Measurements from ENCODE around the gene AKNA.

AKNA gene

DNA sequence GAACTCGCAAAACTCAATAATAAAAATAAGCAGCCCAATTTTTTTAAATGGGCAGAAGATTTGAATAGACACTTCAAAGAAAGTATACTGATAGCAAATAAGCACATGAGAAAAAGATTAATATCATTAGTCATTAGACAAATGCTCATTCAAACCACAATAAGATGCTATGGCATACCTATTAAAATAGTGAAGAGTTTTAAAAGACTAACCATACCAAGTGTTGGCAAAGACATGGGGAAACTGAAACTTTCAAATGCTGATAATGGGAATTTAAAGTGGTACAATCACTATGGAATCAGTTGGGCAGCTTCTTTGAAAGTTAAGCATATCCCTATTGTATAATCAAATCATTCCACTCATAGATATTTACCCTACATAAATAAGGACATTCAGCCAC lies 91.4 kb downstream of the AKNA start:
- no peak for DNase-seq

- no peak for DNase-seq
These were observed 93.1 kb downstream of the AKNA start for GRCh38 chr9:114294664-114295063.

GRCh38 chr9:114291886-114292590 lies 95.7 kb downstream of the AKNA start:
- DNase-seq: no peak

- peak; percentile 22 for DNase-seq
These were observed 96.7 kb downstream of the AKNA start for GRCh38 chr9:114291064-114291474.

DNA sequence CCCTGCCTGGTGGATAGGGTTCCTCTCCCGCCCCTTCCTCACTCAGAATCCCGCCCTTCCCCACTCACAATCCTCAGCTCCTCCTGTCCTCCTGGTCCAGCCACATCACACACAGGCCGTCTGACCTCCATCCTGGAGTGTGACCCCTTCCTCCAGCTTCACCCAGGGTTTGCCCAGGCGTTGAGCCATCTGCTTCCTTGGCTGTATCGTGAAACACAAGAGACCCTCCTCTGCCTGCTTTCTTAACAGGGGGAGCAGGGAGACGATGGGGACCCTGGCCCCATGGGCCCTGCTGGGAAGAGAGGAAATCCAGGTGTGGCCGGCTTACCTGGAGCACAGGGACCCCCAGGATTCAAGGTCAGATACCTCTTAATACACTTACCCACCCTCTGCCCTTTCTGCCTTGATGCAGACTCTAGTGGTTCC lies 97.2 kb downstream of the AKNA start:
- DNase-seq: no peak

DNA sequence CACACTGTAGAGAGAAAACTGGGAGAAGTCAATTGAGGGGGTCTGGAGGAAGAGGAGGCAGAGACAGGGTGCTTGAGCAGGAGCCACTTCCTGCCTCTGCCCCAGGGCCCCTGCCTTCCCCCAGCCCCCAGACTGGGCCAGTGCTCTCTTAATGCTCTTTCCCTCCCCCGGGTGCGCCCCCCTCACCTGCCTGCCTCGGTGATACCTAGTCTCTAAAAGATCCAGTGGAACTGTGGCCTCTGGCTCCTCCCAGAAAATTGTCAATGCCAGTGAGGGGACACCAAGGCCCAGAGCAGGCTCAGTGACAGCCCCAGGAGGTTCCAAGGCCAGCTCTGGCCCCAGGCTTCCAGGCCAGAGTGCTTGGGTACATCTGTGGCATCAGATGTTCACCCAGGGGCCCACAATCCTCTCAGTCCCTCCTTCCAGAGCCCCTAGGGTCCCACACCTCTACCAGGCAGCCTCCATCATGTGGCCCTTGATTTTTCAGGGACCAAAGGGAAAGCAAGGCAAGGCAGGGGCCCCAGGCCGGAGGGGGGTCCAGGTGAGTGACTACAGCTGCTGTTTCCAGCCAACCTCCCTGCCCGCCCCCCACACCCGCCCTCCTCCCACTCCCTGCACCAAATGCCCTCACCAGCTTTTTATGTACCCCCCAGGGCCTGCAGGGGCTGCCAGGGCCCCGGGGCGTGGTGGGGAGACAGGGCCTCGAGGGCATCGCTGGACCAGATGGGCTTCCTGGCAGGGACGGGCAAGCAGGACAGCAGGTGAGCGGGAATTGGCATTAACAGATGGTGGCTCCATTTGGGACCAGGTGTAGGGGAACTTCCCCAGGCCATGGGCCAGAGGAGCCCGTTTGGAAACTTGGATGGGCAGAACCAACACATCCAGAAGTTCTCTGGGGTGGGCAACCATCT lies 98.0 kb downstream of the AKNA start:
- DNase-seq: no peak

GRCh38 chr9:114289106-114289505 lies 98.7 kb downstream of the AKNA start:
- no peak for DNase-seq

DNA sequence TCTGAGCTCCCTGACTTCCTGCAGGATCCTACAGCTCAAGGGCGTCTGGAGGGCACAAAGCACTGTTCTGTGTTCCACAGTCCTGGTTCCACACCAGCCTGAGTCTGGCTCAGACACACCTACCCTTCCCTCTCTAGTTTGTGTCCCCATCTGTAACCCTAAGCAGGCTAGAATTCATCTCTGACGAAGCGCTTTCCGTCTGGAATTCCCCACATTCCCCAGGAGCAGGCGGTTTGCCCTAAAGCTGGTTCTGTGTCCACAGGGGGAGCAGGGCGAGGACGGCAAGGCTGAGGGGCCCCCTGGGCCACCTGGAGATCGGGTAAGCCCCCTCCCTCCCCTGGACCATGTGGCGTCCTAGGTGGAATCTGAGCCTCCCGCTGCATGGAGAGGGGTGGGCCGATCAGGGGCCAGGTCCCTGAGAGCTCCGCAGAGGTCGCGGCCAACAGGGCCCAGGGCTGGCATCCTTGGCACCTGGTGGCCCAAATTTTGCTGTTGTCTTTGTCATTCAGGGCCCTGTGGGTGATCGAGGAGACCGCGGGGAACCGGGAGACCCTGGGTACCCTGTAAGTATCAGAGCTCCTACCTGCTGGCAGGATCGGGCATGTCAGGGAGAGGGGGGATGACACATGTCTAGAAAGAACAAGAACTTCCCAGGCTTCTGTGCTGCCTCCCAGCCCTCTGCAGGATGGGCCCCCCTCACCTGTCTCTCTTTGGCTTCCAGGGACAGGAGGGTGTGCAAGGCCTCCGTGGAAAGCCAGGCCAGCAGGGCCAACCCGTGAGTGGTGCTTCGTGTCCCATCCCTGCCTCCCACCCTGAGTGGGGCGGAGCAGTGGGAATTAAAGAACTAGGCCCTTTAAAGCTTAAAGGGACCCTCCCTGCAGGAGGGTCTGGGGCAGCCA lies 99.3 kb downstream of the AKNA start:
- no peak for DNase-seq

- no peak for DNase-seq
These were observed 100.0 kb downstream of the AKNA start for GRCh38 chr9:114287763-114288192.

DNA sequence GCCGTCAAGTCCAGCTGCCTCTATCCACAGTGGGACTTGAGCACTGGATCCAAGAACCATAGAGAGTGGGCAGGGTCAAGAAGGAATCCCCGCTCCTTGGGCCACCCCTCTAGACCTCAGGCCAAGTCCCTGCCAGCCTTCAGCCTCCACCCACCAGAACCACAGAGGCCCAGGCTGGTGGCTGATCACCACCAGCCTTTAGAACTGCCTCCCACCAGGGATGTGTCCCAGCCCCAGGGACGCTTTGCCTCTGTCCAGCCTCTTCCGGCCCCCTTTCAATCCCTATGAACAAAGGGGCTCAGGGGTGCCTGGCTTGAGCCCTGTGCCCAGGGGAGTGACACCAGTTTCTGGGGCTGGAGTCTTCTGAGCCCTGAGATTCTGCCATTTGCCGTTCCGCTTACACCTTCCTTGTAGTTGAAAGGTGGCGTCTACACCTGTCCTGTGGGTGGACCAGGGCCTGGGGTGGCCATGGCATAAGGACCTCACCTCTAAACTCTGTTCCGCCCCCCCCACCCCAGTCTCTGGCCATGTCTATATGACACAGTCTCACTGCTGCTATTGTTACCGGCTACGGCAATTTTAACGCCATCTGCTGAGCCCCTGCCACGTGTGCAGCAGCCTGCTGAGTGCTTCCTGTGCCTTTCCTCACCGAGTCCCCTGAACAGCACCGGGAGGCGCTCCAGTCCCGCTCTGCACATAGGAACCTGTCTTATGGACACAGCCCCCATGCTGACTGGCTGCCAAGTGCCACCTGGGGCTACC lies 100.6 kb downstream of the AKNA start:
- no peak for DNase-seq

- DNase-seq: no peak
These were observed 101.6 kb downstream of the AKNA start for GRCh38 chr9:114286146-114286679.

DNA sequence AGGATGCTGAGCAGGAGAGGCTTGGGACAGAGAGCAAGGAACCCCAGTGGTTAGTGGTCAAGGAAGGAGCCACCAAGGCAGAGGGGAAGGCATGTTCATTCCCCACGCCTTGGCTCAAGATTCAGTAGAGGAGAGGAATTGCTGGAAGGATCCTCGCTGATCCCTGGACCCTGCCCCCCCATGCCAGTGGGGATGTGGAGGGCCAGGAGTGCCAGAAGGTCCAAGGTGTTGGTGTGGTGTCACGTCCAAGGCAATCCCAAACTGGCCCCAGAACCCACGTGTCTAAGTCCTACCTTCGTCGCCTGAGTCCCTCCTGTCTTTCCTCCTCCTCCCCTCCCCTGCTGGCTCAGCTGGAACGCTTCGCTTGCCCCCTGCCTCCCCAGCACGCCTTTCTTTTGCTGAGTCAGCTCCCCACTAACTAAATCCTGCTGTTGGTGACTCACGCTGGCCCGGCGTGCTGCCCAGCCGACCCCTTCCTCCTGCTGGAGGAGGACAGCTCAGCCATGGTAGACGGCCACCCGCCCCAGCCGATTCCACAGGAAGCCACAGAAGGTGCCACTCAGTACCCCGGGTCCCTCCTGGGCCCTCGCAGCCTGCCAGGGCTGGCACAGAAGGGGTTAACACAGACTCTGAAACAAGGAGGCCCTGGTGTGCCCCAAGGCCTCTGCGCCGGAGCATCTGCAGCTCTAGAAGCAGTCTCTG lies 102.5 kb downstream of the AKNA start:
- DNase-seq: no peak

DNA sequence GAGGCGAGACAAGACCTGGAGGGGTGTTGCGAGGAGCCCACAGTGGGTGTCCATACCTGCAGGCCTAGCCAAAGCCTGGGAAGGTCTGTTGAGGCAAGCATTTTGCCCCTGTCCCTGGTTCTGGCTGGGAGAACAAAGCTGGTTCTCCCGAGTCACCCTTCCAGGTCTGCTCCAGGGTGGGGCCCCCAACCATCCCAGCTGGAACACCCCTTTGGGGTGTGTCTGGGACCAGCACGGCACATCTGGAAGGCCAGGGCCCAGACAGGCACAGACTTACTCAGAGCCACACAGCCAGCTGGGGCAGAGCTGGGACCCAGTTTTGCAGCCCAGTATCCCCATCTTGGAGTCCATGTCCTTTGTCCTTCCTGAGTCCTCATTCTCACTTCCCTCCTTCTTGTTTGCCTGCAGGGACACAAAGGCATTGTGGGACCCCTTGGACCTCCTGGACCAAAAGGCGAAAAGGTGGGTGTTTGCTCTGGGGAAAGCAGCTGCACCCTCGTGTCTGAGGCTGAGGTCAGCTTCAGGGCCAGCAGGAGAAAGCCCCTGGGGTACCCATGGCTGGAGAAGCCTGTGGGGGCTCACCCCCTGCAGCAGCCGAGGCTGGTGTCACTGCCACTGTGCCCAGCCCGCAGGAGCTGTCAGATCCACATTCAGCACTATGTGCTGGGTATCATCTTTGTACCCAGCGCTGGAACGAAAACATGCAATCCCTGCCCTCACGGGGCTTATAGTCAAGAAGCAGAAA lies 103.3 kb downstream of the AKNA start:
- DNase-seq: no peak
